IMR-90 (cell line): ENCODE measurements around the gene SART1. TPM values are rescaled to one million over a fixed set of nuclear protein-coding genes. Genes with fewer than 3 reads are reported as not detected.
A peak's percentile ranks its signal among the peaks of the same experiment; 100 is the strongest.

Experiments
- ATAC-seq: fragments of 200-7000 bp; cut with Tn5 transposase; 2 replicates; pipeline ENCODE4 v1.9.1; 2020; ENCODE audit warnings: low read depth, mild to moderate bottlenecking, moderate library complexity
- BruUV-seq: library from RNA; stranded (reverse); fragments of 400-500 nt; replicated peaks from 2 replicates; lab custom pipeline; 2021; lab: Mats Ljungman, UMichigan
- CTCF ChIA-PET: fragments of 300-600 bp; formaldehyde crosslinking; extraction: SDS; loops from one replicate; lab custom pipeline; 2021; ENCODE audit warnings: antibody characterized with exemption; lab: Yijun Ruan, JAX
- POLR2A ChIA-PET: fragments of 300-600 bp; sonication (Branson Sonifier 250); formaldehyde crosslinking; loops from one replicate; lab custom pipeline; 2022; ENCODE audit warnings: antibody characterized with exemption; ENCODE audit not compliant: unreplicated experiment; lab: Charles Lee
- DNase-seq: peaks from one replicate; pipeline ENCODE4 v3.0.0; 2013
- H2AFZ ChIP-seq: replicated peaks from 2 replicates; pipeline ENCODE3; 2013; ENCODE audit warnings: low read length, mild to moderate bottlenecking; ENCODE audit not compliant: poor library complexity
- H2AK5ac ChIP-seq: 2 replicates; pipeline ENCODE4 v1.6.1; 2013; ENCODE audit warnings: low read depth, low read length, inconsistent platforms
- H2AK9ac ChIP-seq: replicated peaks from 2 replicates; pipeline ENCODE3; 2013; ENCODE audit warnings: mild to moderate bottlenecking, low read depth, low read length, moderate library complexity; ENCODE audit not compliant: poor library complexity
- H2BK120ac ChIP-seq: 2 replicates; pipeline ENCODE4 v1.6.1; 2013; ENCODE audit warnings: low read depth, low read length, inconsistent platforms
- H2BK15ac ChIP-seq: 3 replicates; pipeline ENCODE4 v1.6.1; 2013; ENCODE audit warnings: low read depth, low read length, inconsistent platforms
- H2BK20ac ChIP-seq: 2 replicates; pipeline ENCODE4 v1.6.1; 2013; ENCODE audit warnings: low read depth, mild to moderate bottlenecking, inconsistent platforms, low read length, moderate library complexity
- H2BK5ac ChIP-seq: 2 replicates; pipeline ENCODE4 v1.6.1; 2013; ENCODE audit warnings: mild to moderate bottlenecking, low read depth, low read length, inconsistent platforms; ENCODE audit not compliant: poor library complexity, severe bottlenecking
- H3K14ac ChIP-seq: replicated peaks from 2 replicates; pipeline ENCODE4 v1.6.1; 2013; ENCODE audit warnings: low read depth, low read length, inconsistent platforms
- H3K18ac ChIP-seq: 2 replicates; pipeline ENCODE4 v1.6.1; 2013; ENCODE audit warnings: low read depth, low read length, control low read depth
- H3K23ac ChIP-seq: 2 replicates; pipeline ENCODE4 v1.6.1; 2013; ENCODE audit warnings: low read depth, low read length, inconsistent platforms
- H3K27ac ChIP-seq: 2 replicates; pipeline ENCODE4 v1.5.1; 2013; ENCODE audit warnings: mild to moderate bottlenecking, control low read depth, low read length; ENCODE audit not compliant: insufficient read depth
- H3K27me3 ChIP-seq: 2 replicates; pipeline ENCODE4 v1.6.1; 2013; ENCODE audit warnings: low read length; ENCODE audit not compliant: control insufficient read depth, insufficient read depth
- H3K36me3 ChIP-seq: 2 replicates; pipeline ENCODE4 v1.6.1; 2013; ENCODE audit warnings: low read length, mixed read lengths; ENCODE audit not compliant: control insufficient read depth, insufficient read depth
- H3K4ac ChIP-seq: 2 replicates; pipeline ENCODE4 v1.6.1; 2013; ENCODE audit warnings: low read depth, low read length, inconsistent platforms
- H3K4me1 ChIP-seq: 2 replicates; pipeline ENCODE4 v1.6.1; 2013; ENCODE audit warnings: low read length, mixed read lengths; ENCODE audit not compliant: control insufficient read depth, insufficient read depth
- H3K4me2 ChIP-seq: 2 replicates; pipeline ENCODE4 v1.6.1; 2013; ENCODE audit warnings: low read depth, mild to moderate bottlenecking, control low read depth, low read length, moderate library complexity
- H3K4me3 ChIP-seq: 2 replicates; pipeline ENCODE4 v1.5.1; 2013; ENCODE audit warnings: low read depth, mild to moderate bottlenecking, control low read depth, low read length, moderate library complexity; ENCODE audit not compliant: insufficient read depth
- H3K56ac ChIP-seq: 2 replicates; pipeline ENCODE4 v1.6.1; 2013; ENCODE audit warnings: low read length, inconsistent platforms; ENCODE audit not compliant: insufficient read depth; ENCODE audit errors: extremely low read depth
- H3K79me1 ChIP-seq, 2 experiments: 2 replicates each; pipeline ENCODE4 v1.6.1; 2013; ENCODE audit warnings: low read length in 2 of 2, inconsistent platforms in 1 of 2, low read depth in 1 of 2
- H3K9ac ChIP-seq: 2 replicates; pipeline ENCODE4 v1.6.1; 2013; ENCODE audit warnings: low read depth, low read length, control low read depth
- H3K9me1 ChIP-seq: 2 replicates; pipeline ENCODE4 v1.6.1; 2013; ENCODE audit warnings: low read length, inconsistent platforms; ENCODE audit not compliant: insufficient read depth
- H3K9me3 ChIP-seq: 2 replicates; pipeline ENCODE4 v1.6.1; 2013; ENCODE audit warnings: low read length; ENCODE audit not compliant: control insufficient read depth, insufficient read depth
- H4K20me1 ChIP-seq: 2 replicates; pipeline ENCODE4 v1.6.1; 2013; ENCODE audit warnings: low read length, inconsistent platforms; ENCODE audit not compliant: insufficient read depth
- H4K5ac ChIP-seq: 2 replicates; pipeline ENCODE4 v1.6.1; 2013; ENCODE audit warnings: mild to moderate bottlenecking, low read depth, low read length, control low read depth
- H4K8ac ChIP-seq, 2 experiments: 2 replicates each; pipeline ENCODE4 v1.6.1; 2013; ENCODE audit warnings: low read depth in 2 of 2, low read length in 2 of 2, control low read depth in 1 of 2, inconsistent platforms in 1 of 2
- H4K91ac ChIP-seq: 2 replicates; pipeline ENCODE4 v1.6.1; 2013; ENCODE audit warnings: low read depth, low read length, inconsistent platforms; ENCODE audit not compliant: insufficient read depth
- MAZ ChIP-seq: IDR thresholded peaks from 2 replicates; pipeline ENCODE4 v1.6.1; 2012; ENCODE audit warnings: low read depth, mild to moderate bottlenecking, low read length, improper control_type of control experiment, moderate library complexity, borderline replicate concordance
- NFE2L2 ChIP-seq: fragments of 150-350 bp; IDR thresholded peaks from 2 replicates; pipeline ENCODE4 v1.6.1; 2016; ENCODE audit warnings: low read depth, mild to moderate bottlenecking, low read length
- WGBS, 2 experiments: methylation state at CpG; one replicate each; pipeline versions ENCODE4 v1.1.5 to v1.1.7; 2013; ENCODE audit warnings: missing lambda C conversion rate in 2 of 2; ENCODE audit not compliant: insufficient read length in 1 of 2; ENCODE audit errors: extremely low coverage in 2 of 2; 5-methylcytosine and 5-hydroxymethylcytosine counted together
- dilution Hi-C: fragments of 300-500 bp; cut with HindIII; formaldehyde crosslinking; loops from one replicate; pipeline ENCODE4 v1.14.3; 2018; ENCODE audit warnings: low sequenced_read_pairs; ENCODE audit not compliant: unreplicated experiment
- in situ Hi-C: fragments of 300-500 bp; cut with MboI; formaldehyde crosslinking; loops from 3 replicates; pipeline ENCODE4 v1.14.3; 2019; ENCODE audit warnings: low sequenced_read_pairs, inconsistent platforms, mixed read lengths
- intact Hi-C: fragments of 100-400 bp; cut with micrococcal nuclease; formaldehyde crosslinking; loops from 2 replicates; pipeline ENCODE4 v1.10.0; 2022
- polyA plus RNA-seq, 3 experiments: library from polyadenylated mRNA; depleted of rRNA; stranded (reverse); fragments of >200 nt; gene quantifications; 2 replicates each; pipeline ENCODE4 v1.2.3, GENCODE V29; 2012; ENCODE audit warnings: low replicate concordance in 1 of 3
- total RNA-seq: library from RNA; depleted of rRNA; stranded (reverse); fragments of >200 nt; gene quantifications from 2 replicates; pipeline ENCODE4 v1.2.3, GENCODE V29; 2012

Gene SART1
- total and polyA plus RNA-seq, 2 of the 4 experiments (the other 2 are of a cell fraction) = 25.5 to 43.5 TPM

DNA sequence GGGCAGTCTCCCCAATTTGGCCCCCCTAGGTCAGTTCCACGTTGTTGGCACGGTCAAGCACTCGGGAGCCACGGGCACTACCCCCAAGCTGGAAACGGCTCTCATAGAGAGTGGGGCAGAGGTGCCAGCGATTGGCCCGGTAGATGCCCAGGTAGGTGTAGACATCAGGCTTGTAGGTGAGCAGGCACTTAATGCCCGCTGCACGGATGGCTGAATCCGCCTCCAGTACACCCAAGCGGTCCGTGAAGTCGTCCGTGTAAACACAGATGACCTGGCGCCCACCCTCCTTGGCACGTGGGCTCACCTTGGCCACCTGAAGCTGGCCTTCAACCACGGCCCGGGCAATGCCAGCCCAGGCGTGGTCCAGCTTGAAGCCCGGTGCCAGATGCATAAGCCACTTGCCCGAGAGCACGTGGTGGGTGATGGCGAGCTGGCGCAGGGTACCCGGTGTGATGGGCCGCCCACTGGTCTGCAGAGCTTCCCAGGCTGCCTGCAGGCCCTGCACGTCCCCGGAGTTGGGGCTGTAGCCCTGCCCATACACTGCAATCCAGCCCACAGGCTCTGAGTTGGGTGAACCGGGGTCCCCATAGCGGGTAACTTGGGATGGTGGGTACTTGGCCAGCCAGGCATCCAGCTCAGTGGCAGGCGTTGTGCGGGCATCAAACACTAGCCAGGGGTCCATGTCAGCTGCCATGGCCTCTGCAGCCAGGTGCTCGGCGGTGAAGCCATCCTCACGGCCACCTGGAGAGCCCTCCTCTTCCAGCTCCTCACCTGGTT, 43.9 kb upstream of the SART1 start:
- Histone ChIP-seq H3K4ac (peak overlapping the region; percentile 98), H3K23ac (peak overlapping the region; percentile 97), H3K56ac (peak overlapping the region; percentile 93; the same call in 1 of the 2 replicates), H3K9me3 (no peaks in the 10 kb centered on the region), H4K8ac (peak overlapping the region; percentile 64 to 97), H3K9ac (peak overlapping the region; percentile 100), H4K91ac (peak overlapping the region; percentile 97), H4K5ac (peak overlapping the region; percentile 99), H2AK9ac (peak overlapping the region; percentile 100), H3K27ac (peak overlapping the region; percentile 82), H3K18ac (peak overlapping the region; percentile 99), H2AK5ac (peak overlapping the region; percentile 99), H2BK120ac (peak overlapping the region; percentile 100), H3K9me1 (peaks cover 35% of the 10 kb centered on the region), H3K4me3 (peak overlapping the region; percentile 100), H2BK5ac (peak overlapping the region; percentile 96), H3K14ac (peak overlapping the region; percentile 95), H3K27me3 (no peaks in the 10 kb centered on the region), H3K4me2 (peak overlapping the region; percentile 96), H2BK15ac (peak overlapping the region; percentile 56), H4K20me1 (peaks cover 11% of the 10 kb centered on the region), H3K4me1 (peaks cover 50% of the 10 kb centered on the region), H3K79me1 (peaks cover 19 to 66% of the 10 kb centered on the region in 2 experiments), H3K36me3 (peaks cover 28% of the 10 kb centered on the region), H2AFZ (peak overlapping the region; percentile 16), H2BK20ac (peak overlapping the region; percentile 79)
- ATAC-seq (no peak), DNase-seq (no peak)
- TF ChIP-seq NFE2L2 (no peak), MAZ (0 out of 2 replicates have a peak, but pooled peaks have one; percentile 5)
- WGBS, 2 experiments = 92% methylated on average over 16 of the region's 35 CpGs; no CpG with 5 or more reads in 1 of the 2 experiments
- BruUV-seq = no TSS peak
- in situ Hi-C loops = no loop called here
- intact Hi-C loops = loop anchor here (5.0 kb wide), 1 partner anchor 45 kb away; the partner anchor contains the start of gene SART1
- dilution Hi-C loops = no loop called here
- ChIA-PET POLR2A (interaction anchor here (0.7 to 1.4 kb wide), 2 partner anchors 11 to 27 kb away, joined by 3 to 7 read pairs; partner anchors contain the start of gene CCDC85B), CTCF (interaction anchor here (1.1 kb wide), 1 partner anchor 28 kb away, joined by 3 read pairs; no protein-coding TSS in a partner anchor)
